ENCODE data around the gene LAPTM5. TPM values are rescaled to one million over a fixed set of nuclear protein-coding genes. Genes with fewer than 3 reads are reported as not detected.

LAPTM5 gene
- polyA plus RNA-seq, 1 donor, result 13.9 TPM

Other genes with a start within 250 kb of the LAPTM5 start
- gene MATN1, start 34.2 kb downstream of the LAPTM5 start, polyA plus RNA-seq (ENCODE audit: insufficient read length), result 1.1 TPM
- gene SDC3, start 151.0 kb upstream of the LAPTM5 start, polyA plus RNA-seq (ENCODE audit: insufficient read length), result 42.3 TPM

Data from forelimb muscle (tissue), 1 donor.